Sciatic nerve (tissue), 2 donors: ENCODE results near the gene LPIN1. TPM values are rescaled to one million over a fixed set of nuclear protein-coding genes. Genes with fewer than 3 reads are reported as not detected.
A peak's percentile ranks its signal among the peaks of the same experiment; 100 is the strongest.
"Not testable (repeated sequence)": the region's sequence is repeated elsewhere in the genome, so short reads cannot be mapped to it uniquely, and the experiment has no call there.

ENCODE experiments used
- ATAC-seq: fragments of 200-7000 bp; cut with Tn5 transposase; one replicate; pipeline ENCODE4 v1.9.1; 2020; ENCODE audit warnings: mild to moderate bottlenecking, moderate library complexity
- DNase-seq: peaks from one replicate; pipeline ENCODE4 v3.0.0-alpha.2; 2020; ENCODE audit warnings: low spot score
- intact Hi-C: fragments of 100-400 bp; cut with DNase I; formaldehyde crosslinking; loops from one replicate; pipeline ENCODE4 v1.14.2; 2022
- total RNA-seq: library from RNA; stranded (reverse); fragmentation: NEBNext Ultra II Directional; extraction: Animal tissue kit (Norgen Biotek cat#: 25700); gene quantifications from one replicate; pipeline ENCODE4 v1.2.1, GENCODE V29; 2021
- donor health status: DM: no; HTN: no; CAD: no.
- donor health status: DM: no; HTN: no; CAD: no.

The LPIN1 gene
- total RNA-seq, 1 donor from 2014 or later, result 141 TPM

- ATAC-seq, result no peak
- intact Hi-C loops, result no loop called here
- DNase-seq, result no peak
These were observed 32.6 kb upstream of the LPIN1 start for GRCh38 chr2:11713815-11714214.

DNA sequence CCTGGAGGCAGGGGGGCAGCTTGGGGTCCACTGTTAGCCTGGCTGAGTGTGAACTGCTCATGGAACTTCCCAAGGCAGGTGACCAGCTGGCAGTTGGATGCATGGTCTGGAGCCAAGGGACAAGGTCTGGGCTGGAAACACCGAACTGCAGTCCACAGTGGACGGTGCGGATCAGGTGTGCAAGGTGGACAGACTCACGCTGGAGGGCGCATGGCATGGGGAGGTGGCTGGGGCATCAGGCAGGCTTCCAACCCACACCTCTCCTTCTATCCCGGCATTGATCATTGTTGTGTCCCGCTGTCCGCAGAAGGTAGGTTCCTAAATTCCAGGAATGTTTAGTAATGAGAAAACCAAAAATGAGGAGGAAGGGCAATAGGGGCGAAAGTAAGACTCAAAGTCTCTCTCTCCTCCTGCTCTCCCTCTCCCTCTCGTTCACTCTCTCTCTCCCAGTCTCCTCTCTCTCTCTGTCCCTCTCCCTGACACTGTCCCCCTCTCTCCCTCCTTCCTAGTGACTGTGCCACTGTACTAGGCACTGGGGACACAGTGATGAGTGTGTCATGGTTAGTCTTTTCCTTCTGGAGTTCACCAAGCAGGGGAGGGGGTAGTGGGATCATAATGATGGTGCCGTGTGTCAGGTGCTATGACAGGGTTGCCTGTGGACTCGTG, 30.3 kb upstream of the LPIN1 start:
- intact Hi-C loops, result no loop called here
- ATAC-seq, result peak; percentile 21

DNA sequence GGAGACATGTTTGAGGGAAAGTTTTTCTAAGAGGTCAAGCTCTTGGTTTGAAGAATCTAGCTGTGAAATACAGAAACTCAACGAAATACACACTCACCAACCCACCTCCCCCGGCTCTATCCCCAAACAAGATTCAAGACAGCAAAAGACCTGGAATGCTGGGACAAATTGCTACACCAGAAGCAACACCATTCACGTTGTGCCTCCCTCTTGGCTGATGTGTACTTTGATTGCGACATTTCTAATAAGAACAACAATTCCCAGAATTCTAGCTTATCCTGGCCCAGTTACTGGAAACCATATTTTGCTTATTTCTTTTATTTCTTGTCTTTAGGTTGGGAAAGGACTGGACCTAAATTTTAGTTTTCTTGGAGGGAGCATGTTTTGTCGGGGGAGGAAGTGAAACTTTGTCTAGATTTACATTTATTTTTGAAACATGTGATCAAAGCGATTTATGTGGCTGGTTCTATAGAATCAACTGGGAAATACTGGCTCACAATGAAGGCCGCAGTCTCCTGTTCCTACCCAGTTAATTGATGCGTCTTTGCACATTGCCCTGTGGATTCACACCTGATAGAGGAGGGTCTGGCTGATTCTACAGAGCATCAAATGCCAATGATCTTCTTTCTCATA, 29.6 kb upstream of the LPIN1 start:
- no peak for DNase-seq
- intact Hi-C loops, result no loop called here
- ATAC-seq, result peak; percentile 78

More for the DNA sequence above, 30.3 kb upstream of the LPIN1 start:
- DNase-seq, result no peak

GRCh38 chr2:11717623-11718022, 28.8 kb upstream of the LPIN1 start:
- ATAC-seq, result no peak
- no peak for DNase-seq
- intact Hi-C loops, result no loop called here

- DNase-seq (no peak), ATAC-seq (no peak)
- intact Hi-C loops, result no loop called here
These were observed 27.8 kb upstream of the LPIN1 start for GRCh38 chr2:11718606-11719005.

- DNase-seq (no peak), ATAC-seq (no peak)
- intact Hi-C loops, result no loop called here
These were observed 27.0 kb upstream of the LPIN1 start for GRCh38 chr2:11719230-11719977.

- no peak for ATAC-seq
- intact Hi-C loops, result no loop called here
- DNase-seq, result no peak
These were observed 25.7 kb upstream of the LPIN1 start for GRCh38 chr2:11720752-11721151.

DNA sequence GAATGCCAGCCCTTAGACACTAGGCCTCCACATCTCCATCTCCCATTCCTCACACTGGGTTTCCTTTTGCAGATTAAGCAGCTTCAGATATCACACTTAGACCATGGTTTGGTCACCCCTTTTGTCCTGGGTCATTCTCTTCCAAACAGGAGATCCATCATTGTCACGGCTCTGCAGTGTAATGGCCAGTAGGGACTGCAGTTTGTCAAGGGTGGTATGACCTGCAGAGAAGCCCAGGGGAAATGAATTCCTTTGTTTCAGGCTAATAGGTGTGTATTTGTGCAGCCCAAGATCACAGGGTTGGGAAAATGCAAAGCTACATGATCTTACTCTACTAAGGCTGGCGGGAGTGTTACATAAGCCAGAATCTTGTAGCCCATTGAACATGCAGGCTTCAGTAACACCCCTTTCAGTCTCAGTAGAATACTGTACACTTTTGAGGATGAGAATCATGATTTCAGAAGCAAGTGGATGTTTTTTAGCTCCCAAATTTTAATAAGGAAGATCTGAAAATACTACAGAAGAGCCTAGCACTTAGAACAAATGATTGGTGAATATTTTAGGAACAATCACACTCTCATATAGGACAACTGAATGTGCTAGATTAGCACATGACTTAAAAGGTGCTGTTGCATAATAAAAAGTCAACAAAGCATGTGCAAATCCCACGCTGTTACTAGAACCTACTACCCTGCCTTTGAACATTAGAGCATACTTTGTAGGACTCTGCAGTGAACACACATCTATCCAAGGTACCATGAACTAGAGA, 24.0 kb upstream of the LPIN1 start:
- intact Hi-C loops, result no loop called here
- DNase-seq (no peak), ATAC-seq (no peak)

GRCh38 chr2:11723061-11723371, 23.4 kb upstream of the LPIN1 start:
- intact Hi-C loops, result no loop called here
- ATAC-seq (no peak), DNase-seq (no peak)

GRCh38 chr2:11724151-11724550, 22.3 kb upstream of the LPIN1 start:
- no peak for DNase-seq
- intact Hi-C loops, result no loop called here
- ATAC-seq, result no peak

- intact Hi-C loops, result no loop called here
- no peak for ATAC-seq
- no peak for DNase-seq
These were observed 20.0 kb upstream of the LPIN1 start for GRCh38 chr2:11726384-11726783.

- ATAC-seq (no peak), DNase-seq (no peak)
- intact Hi-C loops, result no loop called here
These were observed 16.8 kb upstream of the LPIN1 start for GRCh38 chr2:11729362-11730212.

GRCh38 chr2:11731214-11731984, 15.0 kb upstream of the LPIN1 start:
- DNase-seq, intact Hi-C loops, ATAC-seq: not testable (repeated sequence)

- ATAC-seq (no peak), DNase-seq (no peak)
- intact Hi-C loops, result no loop called here
These were observed 13.8 kb upstream of the LPIN1 start for GRCh38 chr2:11732587-11732986.

GRCh38 chr2:11737852-11738251, 8.6 kb upstream of the LPIN1 start:
- ATAC-seq, result not testable (repeated sequence)

GRCh38 chr2:11738589-11739436, 7.6 kb upstream of the LPIN1 start:
- DNase-seq, result peak; percentile 76
- ATAC-seq, result peak; percentile 87
- intact Hi-C loops, result no loop called here

More at GRCh38 chr2:11737852-11738251, 8.6 kb upstream of the LPIN1 start:
- DNase-seq, intact Hi-C loops: not testable (repeated sequence)

GRCh38 chr2:11740723-11741122, 5.7 kb upstream of the LPIN1 start:
- no peak for DNase-seq
- no peak for ATAC-seq
- intact Hi-C loops, result no loop called here
